ENCODE data around the gene CLASRP. TPM values are rescaled to one million over a fixed set of nuclear protein-coding genes. Genes with fewer than 3 reads are reported as not detected.
"Not testable (repeated sequence)": the region's sequence is repeated elsewhere in the genome, so short reads cannot be mapped to it uniquely, and the experiment has no call there.

Gene CLASRP
- total RNA-seq, 1 experiment from 2014 or later = 12.1 TPM

GRCh38 chr19:45103508-45104319 lies 64.9 kb downstream of the CLASRP start:
- no peak for DNase-seq (ENCODE audit: low read depth)

DNA sequence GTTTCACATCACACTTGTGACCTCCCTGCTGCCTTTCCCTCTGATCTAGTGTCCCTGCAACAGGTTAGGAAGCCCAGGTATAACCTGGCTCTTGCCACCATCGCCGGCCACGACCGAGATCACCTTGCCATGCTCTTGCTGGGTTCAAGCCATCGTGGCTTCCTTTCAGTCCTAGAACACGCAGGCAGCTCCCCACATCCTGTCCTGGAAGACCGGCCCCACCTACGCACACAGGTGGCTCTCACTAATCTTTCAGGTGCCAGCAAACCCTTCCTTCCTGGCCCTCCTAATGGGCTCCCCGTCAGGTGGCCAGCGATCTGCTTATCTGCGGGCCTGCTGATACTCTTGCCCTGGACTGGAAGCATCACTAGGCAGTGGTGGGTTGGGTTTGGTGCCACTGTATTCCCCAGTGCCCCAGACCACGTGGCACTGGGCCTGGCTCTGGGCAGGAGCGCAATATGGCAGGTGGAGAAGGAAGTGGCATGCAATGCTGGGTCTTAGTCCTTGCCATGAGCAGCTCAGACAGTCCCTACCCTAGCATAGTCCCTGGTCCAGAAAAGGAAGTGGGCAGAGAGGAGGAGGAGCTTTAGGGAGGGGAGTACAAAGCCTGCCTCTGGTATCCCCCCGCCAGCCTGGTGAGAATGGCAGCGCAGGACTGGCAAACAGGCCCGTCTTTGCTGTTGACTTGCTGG lies 66.0 kb downstream of the CLASRP start:
- DNase-seq (ENCODE audit: low read depth) = no peak

DNA sequence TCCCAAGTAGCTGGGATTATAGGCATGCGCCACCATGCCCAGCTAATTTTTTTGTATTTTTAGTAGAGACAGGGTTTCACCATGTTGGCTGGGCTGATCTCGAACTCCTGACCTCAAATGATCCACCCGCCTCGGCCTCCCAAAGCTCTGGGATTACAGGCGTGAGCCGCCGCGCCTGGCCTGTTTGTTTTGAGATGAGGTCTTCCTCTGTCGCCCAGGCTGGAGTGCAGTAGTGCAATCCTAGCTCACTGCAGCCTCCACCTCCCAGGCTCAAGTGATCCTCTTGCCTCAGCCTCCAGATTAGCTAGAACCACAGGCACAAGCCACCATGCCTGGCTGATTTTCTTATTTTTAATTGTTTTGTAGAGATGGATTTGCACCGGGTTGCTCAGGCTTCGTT lies 67.5 kb downstream of the CLASRP start:
- not testable (repeated sequence) for DNase-seq (ENCODE audit: low read depth)

- DNase-seq (ENCODE audit: low read depth) = no peak
Observed at GRCh38 chr19:45107621-45108150, 68.8 kb downstream of the CLASRP start.

- DNase-seq (ENCODE audit: low read depth) = no peak
Observed at GRCh38 chr19:45110851-45111266, 72.0 kb downstream of the CLASRP start.

DNA sequence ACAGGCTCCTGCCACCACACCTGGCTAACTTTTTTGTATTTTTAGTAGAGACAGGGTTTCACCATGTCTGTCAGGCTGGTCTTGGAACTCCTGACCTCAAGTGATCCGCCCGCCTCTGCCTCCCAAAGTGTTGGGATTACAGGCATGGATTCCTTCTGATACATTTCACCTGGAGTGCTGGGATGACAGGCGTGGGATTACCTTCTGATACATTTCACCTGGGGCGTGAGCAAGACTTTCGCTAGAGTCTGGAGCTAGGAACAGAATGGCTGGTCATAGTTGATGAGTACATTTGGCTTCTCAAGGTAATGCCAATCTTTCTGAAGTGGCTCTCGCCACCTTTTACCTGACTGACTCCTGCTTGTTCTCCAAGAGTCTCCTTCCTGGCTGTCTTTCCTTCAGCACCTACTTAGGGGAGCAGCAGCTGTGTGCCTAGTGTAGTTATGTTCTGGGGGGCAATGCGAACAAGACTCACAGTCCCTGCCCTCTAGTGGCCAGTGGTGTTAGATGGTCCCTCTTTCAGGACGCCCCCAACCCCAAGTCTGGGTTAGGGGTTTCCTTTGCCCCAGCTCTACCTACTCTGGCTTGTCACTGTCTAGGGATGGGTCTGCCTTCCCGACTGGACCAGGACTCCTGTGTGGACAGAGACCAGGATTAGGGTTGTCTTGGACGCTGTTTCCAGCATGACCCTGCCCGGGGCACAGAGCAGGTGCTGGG lies 73.4 kb downstream of the CLASRP start:
- no peak for DNase-seq (ENCODE audit: low read depth)

DNA sequence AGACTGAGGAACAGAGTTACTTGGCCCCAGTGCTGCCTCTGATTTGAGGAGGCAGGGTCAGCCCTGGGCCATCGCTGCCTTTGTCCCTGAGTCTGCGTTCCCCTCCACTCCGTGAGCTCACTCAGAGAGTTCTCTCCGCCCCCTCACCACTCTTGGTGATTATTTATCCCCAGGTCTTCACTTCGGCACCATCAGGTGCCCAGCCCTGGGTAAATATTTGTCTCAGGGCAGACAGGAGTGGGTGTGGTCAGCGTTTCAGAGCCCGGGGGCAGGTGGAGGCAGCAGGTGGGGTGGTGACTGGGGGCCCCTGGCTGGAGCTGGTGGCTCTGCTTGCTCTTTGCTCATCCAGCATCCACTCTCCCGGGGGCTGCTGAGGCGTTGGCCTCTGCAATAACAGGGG lies 74.8 kb downstream of the CLASRP start:
- no peak for DNase-seq (ENCODE audit: low read depth)

GRCh38 chr19:45114116-45114515 lies 75.3 kb downstream of the CLASRP start:
- DNase-seq (ENCODE audit: low read depth) = no peak

GRCh38 chr19:45115809-45116615 lies 77.2 kb downstream of the CLASRP start:
- no peak for DNase-seq (ENCODE audit: low read depth)

- DNase-seq (ENCODE audit: low read depth) = no peak
Observed at GRCh38 chr19:45117167-45117594, 78.3 kb downstream of the CLASRP start.

DNA sequence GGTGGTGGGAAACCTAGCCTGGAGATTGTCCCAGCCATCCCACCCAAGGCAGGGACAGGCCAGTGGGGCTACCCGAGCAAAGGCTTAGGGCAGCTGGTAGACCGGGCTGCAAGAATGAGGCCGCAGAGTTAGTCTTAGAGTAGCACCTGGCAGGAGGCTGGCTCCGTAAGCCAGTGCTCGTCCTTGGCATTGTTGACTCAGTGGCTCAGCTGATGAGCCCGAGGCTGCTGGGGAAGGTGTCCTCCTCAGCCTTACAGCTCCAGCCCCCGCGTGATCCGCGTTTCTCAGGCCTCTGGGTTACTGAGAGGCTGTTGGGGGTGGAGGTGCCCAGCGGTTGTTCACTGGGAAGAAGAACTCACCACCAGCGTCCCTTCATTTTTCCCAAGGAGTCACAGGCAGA lies 78.8 kb downstream of the CLASRP start:
- DNase-seq (ENCODE audit: low read depth) = no peak

DNA sequence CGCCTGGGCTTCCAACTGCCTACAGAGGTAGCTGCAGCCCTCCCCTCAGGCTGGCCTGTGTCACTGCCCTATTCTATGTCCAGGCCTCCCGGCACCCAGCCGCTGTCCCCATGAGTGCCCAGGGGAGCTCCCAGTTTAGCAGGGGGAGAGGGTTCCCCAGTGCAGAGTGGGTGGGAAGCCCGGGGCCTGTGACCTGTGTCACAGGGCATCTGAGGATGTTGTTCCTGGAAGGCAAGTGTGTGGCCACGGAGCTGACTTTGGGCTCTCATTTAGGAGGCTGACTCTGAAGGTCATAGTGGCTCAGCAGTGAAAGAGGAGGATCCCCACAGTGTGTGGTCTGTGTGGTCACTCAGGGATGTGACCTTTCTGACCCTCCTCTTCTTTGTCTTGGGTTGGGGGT lies 79.3 kb downstream of the CLASRP start:
- DNase-seq (ENCODE audit: low read depth) = no peak

DNA sequence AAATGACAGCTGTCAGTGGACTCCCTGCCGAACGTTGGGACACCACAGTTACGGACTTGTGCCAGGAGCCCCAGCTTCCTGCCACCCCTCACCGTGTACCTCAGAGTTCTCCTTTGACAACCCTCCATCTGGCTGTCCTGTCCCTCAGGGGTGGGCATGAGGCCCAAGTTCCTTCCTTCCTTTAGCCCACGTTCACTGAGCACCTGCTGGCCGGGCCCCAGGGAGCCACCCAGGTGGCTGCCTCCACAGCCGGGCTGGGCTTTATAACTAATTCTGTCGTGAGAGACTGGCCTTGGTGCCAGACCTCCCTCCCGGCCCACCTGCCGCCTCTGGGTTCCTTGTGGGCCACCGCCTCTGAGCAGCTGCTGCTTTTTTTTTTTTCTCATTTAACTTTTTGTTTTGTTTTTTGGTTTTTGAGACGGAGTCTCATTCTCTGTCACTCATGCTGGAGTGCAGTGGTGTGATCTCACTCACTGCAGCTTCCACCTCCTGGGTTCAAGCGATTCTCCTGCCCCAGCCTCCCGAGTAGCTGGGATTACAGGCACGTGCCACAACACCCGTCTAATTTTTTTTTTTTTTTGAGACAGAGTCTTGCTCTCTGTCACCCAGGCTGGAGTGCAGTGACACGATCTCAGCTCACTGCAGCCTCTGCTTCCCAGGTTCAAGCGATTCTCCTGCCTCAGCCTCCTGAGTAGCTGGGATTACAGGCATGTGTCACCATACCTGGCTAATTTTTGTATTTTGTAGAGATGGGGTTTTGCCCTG lies 79.9 kb downstream of the CLASRP start:
- not testable (repeated sequence) for DNase-seq (ENCODE audit: low read depth)

- no peak for DNase-seq (ENCODE audit: low read depth)
Observed at GRCh38 chr19:45119582-45119981, 80.7 kb downstream of the CLASRP start.

Other genes starting within 250 kb of the CLASRP start
- 4.6 and 5.7 TPM in 2 replicates for gene BCAM, start 229.9 kb upstream of the CLASRP start, total RNA-seq (2014; rRNA removed; shearing (Covaris generic))
- gene NECTIN2, start 192.7 kb upstream of the CLASRP start, total RNA-seq (2014; rRNA removed; shearing (Covaris generic)) = 49.3 and 51.0 TPM in 2 replicates
- 75.2 and 141 TPM in 2 replicates for gene TOMM40, start 147.8 kb upstream of the CLASRP start, total RNA-seq (2014; rRNA removed; shearing (Covaris generic))
- gene APOE, start 133.2 kb upstream of the CLASRP start, total RNA-seq (2014; rRNA removed; shearing (Covaris generic)) = 6.1 and 8.5 TPM in 2 replicates
- gene APOC1, start 124.4 kb upstream of the CLASRP start, total RNA-seq (2014; rRNA removed; shearing (Covaris generic)) = 1.3 and 1.8 TPM in 2 replicates
- not detected in 2 replicates for gene APOC4, start 96.8 kb upstream of the CLASRP start, total RNA-seq (2014; rRNA removed; shearing (Covaris generic))
- gene APOC2, start 93.0 kb upstream of the CLASRP start, total RNA-seq (2014; rRNA removed; shearing (Covaris generic)) = not detected in 2 replicates
- 35.0 and 52.5 TPM in 2 replicates for gene CLPTM1, start 83.7 kb upstream of the CLASRP start, total RNA-seq (2014; rRNA removed; shearing (Covaris generic))
- gene RELB, start 37.6 kb upstream of the CLASRP start, total RNA-seq (2014; rRNA removed; shearing (Covaris generic)) = 7.2 and 9.9 TPM in 2 replicates
- gene ZNF296, start 37.4 kb downstream of the CLASRP start, total RNA-seq (2014; rRNA removed; shearing (Covaris generic)) = 0.48 and 0.59 TPM in 2 replicates
- 55.1 and 62.7 TPM in 2 replicates for gene GEMIN7, start 40.2 kb downstream of the CLASRP start, total RNA-seq (2014; rRNA removed; shearing (Covaris generic))
- gene PPP1R37, start 54.1 kb downstream of the CLASRP start, total RNA-seq (2014; rRNA removed; shearing (Covaris generic)) = 17.2 and 30.5 TPM in 2 replicates
- 0.12 and 0.20 TPM in 2 replicates for gene NKPD1, start 121.9 kb downstream of the CLASRP start, total RNA-seq (2014; rRNA removed; shearing (Covaris generic))
- gene TRAPPC6A, start 139.2 kb downstream of the CLASRP start, total RNA-seq (2014; rRNA removed; shearing (Covaris generic)) = 6.5 and 8.4 TPM in 2 replicates
- 4.0 and 6.4 TPM in 2 replicates for gene BLOC1S3, start 139.7 kb downstream of the CLASRP start, total RNA-seq (2014; rRNA removed; shearing (Covaris generic))
- not detected in 2 replicates for gene EXOC3L2, start 206.4 kb downstream of the CLASRP start, total RNA-seq (2014; rRNA removed; shearing (Covaris generic))
- gene MARK4, start 212.2 kb downstream of the CLASRP start, total RNA-seq (2014; rRNA removed; shearing (Covaris generic)) = 6.6 and 7.3 TPM in 2 replicates